Measurements from ENCODE around the gene PCCA.
"Not testable (repeated sequence)": the region's sequence is repeated elsewhere in the genome, so short reads cannot be mapped to it uniquely, and the experiment has no call there.

The PCCA gene

DNA sequence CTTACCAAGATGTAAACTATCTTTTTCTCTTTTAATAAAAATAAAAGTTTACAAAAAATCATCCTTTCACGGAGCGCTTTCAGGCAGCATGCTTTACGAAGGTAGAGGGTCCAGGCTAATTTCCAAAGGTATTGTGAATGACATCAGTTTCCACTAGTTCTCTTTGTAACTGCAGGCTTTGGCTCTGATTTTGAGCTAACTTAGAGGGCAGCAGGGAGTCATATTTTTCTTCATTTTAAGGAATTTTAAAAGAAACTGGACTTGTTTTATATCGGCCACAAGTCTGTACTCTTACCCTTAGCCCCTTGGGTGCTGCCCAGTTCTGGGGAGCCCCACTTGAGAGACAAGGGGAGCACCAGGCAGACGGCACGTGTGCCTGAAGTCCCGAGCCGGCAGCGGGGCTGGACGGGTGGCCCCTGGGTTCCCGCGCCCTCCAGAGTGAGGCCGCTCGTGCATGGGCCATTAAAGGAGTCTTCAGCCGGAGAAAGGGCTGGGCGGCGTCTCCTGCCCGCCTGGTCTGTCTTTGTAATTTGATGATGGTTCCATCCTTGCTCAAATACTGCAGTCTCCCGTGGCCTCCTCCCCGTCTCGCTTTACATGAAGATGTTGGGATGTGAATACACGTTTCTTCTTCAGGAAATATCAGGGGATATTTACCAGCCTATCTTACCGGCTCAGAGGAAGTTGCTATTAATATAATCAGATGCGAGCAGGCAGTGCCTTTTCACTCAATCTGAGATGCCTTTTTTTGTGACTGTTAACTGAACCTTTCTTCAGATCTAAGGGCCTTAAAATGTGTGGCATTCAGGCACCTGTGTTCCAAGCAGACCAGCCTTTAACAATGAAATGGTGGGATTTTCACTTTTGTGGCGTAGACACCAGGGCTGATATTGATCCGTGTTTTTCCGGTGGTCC is 432.3 kb downstream of the PCCA start:
- Histone ChIP-seq H3K27ac (no peak overlapping the region), H3K27me3 (ENCODE audit: insufficient read depth, low read depth, severe bottlenecking) (no peaks in the 10 kb centered on the region), H3K9me3 (ENCODE audit: severe bottlenecking) (no peaks in the 10 kb centered on the region), H3K4me3 (ENCODE audit: low read depth, low read length) (no peak overlapping the region), H3K36me3 (peaks cover under 1% of the 10 kb centered on the region; the same call in 1 of the 2 replicates)
- TF ChIP-seq, protein P1, sequence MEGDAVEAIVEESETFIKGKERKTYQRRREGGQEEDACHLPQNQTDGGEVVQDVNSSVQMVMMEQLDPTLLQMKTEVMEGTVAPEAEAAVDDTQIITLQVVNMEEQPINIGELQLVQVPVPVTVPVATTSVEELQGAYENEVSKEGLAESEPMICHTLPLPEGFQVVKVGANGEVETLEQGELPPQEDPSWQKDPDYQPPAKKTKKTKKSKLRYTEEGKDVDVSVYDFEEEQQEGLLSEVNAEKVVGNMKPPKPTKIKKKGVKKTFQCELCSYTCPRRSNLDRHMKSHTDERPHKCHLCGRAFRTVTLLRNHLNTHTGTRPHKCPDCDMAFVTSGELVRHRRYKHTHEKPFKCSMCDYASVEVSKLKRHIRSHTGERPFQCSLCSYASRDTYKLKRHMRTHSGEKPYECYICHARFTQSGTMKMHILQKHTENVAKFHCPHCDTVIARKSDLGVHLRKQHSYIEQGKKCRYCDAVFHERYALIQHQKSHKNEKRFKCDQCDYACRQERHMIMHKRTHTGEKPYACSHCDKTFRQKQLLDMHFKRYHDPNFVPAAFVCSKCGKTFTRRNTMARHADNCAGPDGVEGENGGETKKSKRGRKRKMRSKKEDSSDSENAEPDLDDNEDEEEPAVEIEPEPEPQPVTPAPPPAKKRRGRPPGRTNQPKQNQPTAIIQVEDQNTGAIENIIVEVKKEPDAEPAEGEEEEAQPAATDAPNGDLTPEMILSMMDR (IDR thresholded peaks at IDR 0.05; ENCODE audit: low read depth, low read length) = no peak
- DNase-seq = no peak

DNA sequence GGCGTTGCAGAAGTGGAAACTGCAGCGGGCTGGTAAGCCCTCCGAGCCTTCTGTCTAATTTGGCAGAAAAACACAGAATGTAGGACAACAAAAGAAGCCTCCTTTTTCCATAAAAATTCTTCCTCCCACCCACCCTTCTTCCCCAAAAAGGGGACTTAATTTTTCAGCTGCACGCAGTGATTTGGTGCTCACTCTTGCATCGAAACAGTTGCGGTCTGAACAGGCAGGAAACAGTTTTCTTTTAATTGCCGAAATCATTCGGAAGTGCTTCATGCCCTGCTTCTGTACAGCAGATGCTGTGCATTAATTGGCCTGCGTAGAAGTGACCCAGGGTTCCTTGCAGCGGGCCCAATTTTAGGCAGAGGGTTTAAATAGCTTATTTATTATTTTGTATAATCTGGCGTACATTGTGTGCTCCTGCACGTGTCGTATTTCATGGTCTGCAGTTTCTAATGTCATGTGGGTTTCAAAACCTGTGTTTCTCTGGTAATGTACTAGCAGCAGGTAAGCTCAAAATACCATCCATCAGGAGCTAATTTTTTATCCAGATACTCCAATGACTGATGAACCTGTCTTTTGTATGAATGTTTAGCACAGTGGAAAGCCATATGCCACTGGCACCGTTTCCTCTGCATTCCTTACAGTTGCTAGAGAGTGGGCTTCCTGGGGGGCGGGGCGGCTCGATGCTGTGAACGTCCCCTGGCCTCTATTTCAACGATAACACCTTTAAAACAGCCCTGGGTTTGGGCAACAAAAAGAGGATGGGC is 433.1 kb downstream of the PCCA start:
- H3K27ac ChIP-seq = no peak overlapping the region

GRCh38 chr13:100522618-100523309 is 433.9 kb downstream of the PCCA start:
- DNase-seq = no peak
- Histone ChIP-seq H3K27ac (no peak overlapping the region), H3K4me3 (ENCODE audit: low read depth, low read length) (no peak overlapping the region), H3K36me3 (peaks cover 3% of the 10 kb centered on the region; the same call in 1 of the 2 replicates), H3K27me3 (ENCODE audit: insufficient read depth, low read depth, severe bottlenecking) (no peaks in the 10 kb centered on the region), H3K9me3 (ENCODE audit: severe bottlenecking) (no peaks in the 10 kb centered on the region)
- TF ChIP-seq, protein P1 (IDR thresholded peaks at IDR 0.05; ENCODE audit: low read depth, low read length) = no peak

More for the DNA sequence above, 433.1 kb downstream of the PCCA start:
- DNase-seq = no peak
- TF ChIP-seq, protein P1 (IDR thresholded peaks at IDR 0.05; ENCODE audit: low read depth, low read length) = no peak
- Histone ChIP-seq H3K36me3 (no peaks in the 10 kb centered on the region), H3K4me3 (ENCODE audit: low read depth, low read length) (no peak overlapping the region), H3K9me3 (ENCODE audit: severe bottlenecking) (no peaks in the 10 kb centered on the region), H3K27me3 (ENCODE audit: insufficient read depth, low read depth, severe bottlenecking) (no peaks in the 10 kb centered on the region)

- Histone ChIP-seq H3K27me3 (ENCODE audit: insufficient read depth, low read depth, severe bottlenecking) (no peaks in the 10 kb centered on the region), H3K4me3 (ENCODE audit: low read depth, low read length) (no peak overlapping the region), H3K9me3 (ENCODE audit: severe bottlenecking) (no peaks in the 10 kb centered on the region), H3K36me3 (peaks cover 8% of the 10 kb centered on the region; the same call in 1 of the 2 replicates), H3K27ac (no peak overlapping the region)
- no peak for DNase-seq
- TF ChIP-seq, protein P1 (IDR thresholded peaks at IDR 0.05; ENCODE audit: low read depth, low read length) = no peak
Observed at GRCh38 chr13:100523411-100523810, 434.5 kb downstream of the PCCA start.

DNA sequence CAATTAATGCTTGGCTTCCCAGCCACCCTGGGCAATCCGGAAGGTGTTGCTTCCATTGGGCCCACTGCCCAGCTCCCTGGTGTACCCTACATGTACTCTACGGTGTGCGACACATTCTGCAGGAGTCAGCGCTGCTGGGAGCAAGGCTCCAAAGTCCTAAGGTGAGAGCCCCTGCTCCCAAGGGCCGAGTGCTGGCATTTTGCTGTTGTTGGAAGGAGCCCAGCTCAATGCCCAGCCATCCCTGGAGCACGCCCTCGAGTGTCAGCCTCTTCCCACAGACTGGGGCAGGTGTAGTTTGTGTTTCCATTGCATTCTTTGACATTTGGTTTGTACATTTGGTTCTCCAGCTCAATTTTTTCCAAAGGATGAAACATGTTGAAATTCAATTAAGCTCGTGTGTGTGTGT is 435.1 kb downstream of the PCCA start:
- Histone ChIP-seq H3K36me3 (peaks cover 12% of the 10 kb centered on the region), H3K4me3 (ENCODE audit: low read depth, low read length) (no peak overlapping the region), H3K27ac (no peak overlapping the region), H3K27me3 (ENCODE audit: insufficient read depth, low read depth, severe bottlenecking) (no peaks in the 10 kb centered on the region), H3K9me3 (ENCODE audit: severe bottlenecking) (no peaks in the 10 kb centered on the region)
- TF ChIP-seq, protein P1 (IDR thresholded peaks at IDR 0.05; ENCODE audit: low read depth, low read length) = no peak
- DNase-seq = no peak

DNA sequence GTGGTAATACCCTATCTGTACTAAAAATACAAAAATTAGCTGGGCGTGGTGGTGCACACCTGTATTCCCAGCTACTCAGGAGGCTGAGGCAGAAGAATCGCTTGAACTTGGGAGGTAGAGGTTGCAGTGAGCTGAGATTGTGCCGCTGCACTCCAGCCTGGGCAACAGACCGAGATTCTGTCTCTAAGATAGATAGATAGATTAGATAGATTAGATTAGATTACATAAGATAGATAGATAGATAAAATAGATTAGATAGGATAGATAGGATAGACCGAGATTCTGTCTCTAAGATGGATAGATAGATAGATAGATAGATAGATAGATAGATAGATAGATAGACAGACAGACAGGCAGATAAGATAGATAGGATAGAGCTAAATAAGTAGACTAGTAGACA is 435.8 kb downstream of the PCCA start:
- H3K9me3 ChIP-seq (ENCODE audit: severe bottlenecking); DNase-seq; H3K4me3 ChIP-seq (ENCODE audit: low read depth, low read length); H3K27me3 ChIP-seq (ENCODE audit: insufficient read depth, low read depth, severe bottlenecking); H3K27ac ChIP-seq: not testable (repeated sequence)
- H3K36me3 ChIP-seq = peaks cover 17% of the 10 kb centered on the region
